HepG2 (cell line): ENCODE data around the gene IQCE. TPM values are rescaled to one million over a fixed set of nuclear protein-coding genes. Genes with fewer than 3 reads are reported as not detected.

Experiments used
- ATF4 ChIP-seq, 2 experiments: fragments of 450-650 bp in 1 of 2; sonication (generic) in 1 of 2; formaldehyde crosslinking; IDR thresholded peaks; 2 replicates each; pipeline versions ENCODE4 v1.5.0 to v1.8.0; 2020 to 2022; ENCODE audit warnings: mild to moderate bottlenecking in 1 of 2, missing genetic modification reagents in 1 of 2
- ATF6 ChIP-seq: sonication (generic); formaldehyde crosslinking; conservative IDR thresholded peaks from 2 replicates; pipeline ENCODE4 v1.4.0; 2020; ENCODE audit warnings: missing genetic modification reagents
- CTCF ChIP-seq: sonication (generic); formaldehyde crosslinking; IDR thresholded peaks from 2 replicates; pipeline ENCODE4 v1.5.0; 2020; ENCODE audit warnings: mild to moderate bottlenecking, missing genetic modification reagents, moderate library complexity
- GLI4 ChIP-seq: sonication (generic); formaldehyde crosslinking; IDR thresholded peaks from 2 replicates; pipeline ENCODE4 v1.5.1; 2020; ENCODE audit warnings: missing genetic modification reagents, mild to moderate bottlenecking, moderate library complexity, borderline replicate concordance
- HDAC1 ChIP-seq: sonication (generic); formaldehyde crosslinking; IDR thresholded peaks from 2 replicates; pipeline ENCODE4 v1.5.1; 2020; ENCODE audit warnings: mild to moderate bottlenecking, missing genetic modification reagents
- HNF4G ChIP-seq, 2 experiments: sonication (generic) in 1 of 2; formaldehyde crosslinking in 1 of 2; IDR thresholded peaks; 2 replicates each; pipeline versions ENCODE4 v1.4.0 to v1.6.1; 2011 to 2020; ENCODE audit warnings: borderline replicate concordance in 2 of 2, low read depth in 2 of 2, mild to moderate bottlenecking in 2 of 2, low read length in 1 of 2, missing genetic modification reagents in 1 of 2, moderate library complexity in 1 of 2
- HNRNPH1 ChIP-seq: fragments of 200-400 bp; formaldehyde crosslinking; optimal IDR thresholded peaks from 2 replicates; pipeline ENCODE3; 2017; ENCODE audit warnings: mild to moderate bottlenecking, low read depth, low read length
- MYC ChIP-seq: sonication (generic); formaldehyde crosslinking; IDR thresholded peaks from 2 replicates; pipeline ENCODE4 v1.9.0; 2021; ENCODE audit warnings: missing genetic modification reagents, borderline replicate concordance
- PAF1 ChIP-seq: IDR thresholded peaks from 2 replicates; pipeline ENCODE4 v1.6.1; 2016; ENCODE audit warnings: missing genetic modification reagents, missing compliant biosample characterization
- RXRA ChIP-seq: sonication (generic); formaldehyde crosslinking; IDR thresholded peaks from 2 replicates; pipeline ENCODE4 v1.5.1; 2020; ENCODE audit warnings: missing genetic modification reagents
- SAP130 ChIP-seq: IDR thresholded peaks from 2 replicates; pipeline ENCODE4 v1.6.1; 2016; ENCODE audit warnings: low read depth
- SNAI1 ChIP-seq: sonication (generic); formaldehyde crosslinking; IDR thresholded peaks from 2 replicates; pipeline ENCODE4 v1.5.0; 2020; ENCODE audit warnings: mild to moderate bottlenecking, missing genetic modification reagents, borderline replicate concordance
- ZFX ChIP-seq: sonication (generic); formaldehyde crosslinking; IDR thresholded peaks from 2 replicates; pipeline ENCODE4 v1.4.0; 2020; ENCODE audit warnings: mild to moderate bottlenecking, low read depth, missing genetic modification reagents, moderate library complexity
- ZNF451 ChIP-seq: sonication (generic); formaldehyde crosslinking; IDR thresholded peaks from 2 replicates; pipeline ENCODE4 v1.5.0; 2020; ENCODE audit warnings: mild to moderate bottlenecking, missing genetic modification reagents
- ZNF839 ChIP-seq: sonication (generic); formaldehyde crosslinking; IDR thresholded peaks from 2 replicates; pipeline ENCODE4 v1.4.0; 2020; ENCODE audit warnings: missing genetic modification reagents, mild to moderate bottlenecking, borderline replicate concordance
- ZNF883 ChIP-seq: sonication (generic); formaldehyde crosslinking; IDR thresholded peaks from 2 replicates; pipeline ENCODE4 v1.5.1; 2020; ENCODE audit warnings: mild to moderate bottlenecking, missing genetic modification reagents; ENCODE audit errors: not compliant biosample characterization
- polyA plus RNA-seq, 8 experiments: library from polyadenylated mRNA; depleted of rRNA in 3 of 8; stranded (reverse) in 7 of 8; unstranded in 1 of 8; fragments of >200 nt; fragmentation: Illumina TruSeq in 4 of 8; extraction: Trizol in 4 of 8; gene quantifications; 2 replicates each; pipeline versions ENCODE4 v1.2.1 to v1.2.3, GENCODE V29; 2011 to 2016; ENCODE audit warnings: low read depth in 4 of 8, missing spikeins in 1 of 8, mixed read lengths in 1 of 8; ENCODE audit not compliant: insufficient read depth in 1 of 8
- total RNA-seq, 5 experiments: library from RNA; depleted of rRNA; stranded (reverse); fragments of >200 nt; fragmentation: Illumina TruSeq; extraction: Trizol; gene quantifications; 2 replicates each; pipeline ENCODE4 v1.2.3, GENCODE V29; 2016; ENCODE audit warnings: low read depth in 1 of 5
- TF ChIP-seq, protein P1 (sequence below): sonication (generic); formaldehyde crosslinking; IDR thresholded peaks from 2 replicates; pipeline ENCODE4 v1.8.0; 2022; ENCODE audit warnings: mild to moderate bottlenecking, missing genetic modification reagents; ENCODE audit not compliant: insufficient replicate concordance
- TF ChIP-seq, protein P2 (sequence below): sonication (generic); formaldehyde crosslinking; IDR thresholded peaks from 2 replicates; pipeline ENCODE4 v1.5.0; 2020; ENCODE audit warnings: missing genetic modification reagents, mild to moderate bottlenecking, borderline replicate concordance
- TF ChIP-seq, protein P3 (sequence below): sonication (generic); formaldehyde crosslinking; IDR thresholded peaks from 2 replicates; pipeline ENCODE4 v1.5.1; 2020; ENCODE audit warnings: mild to moderate bottlenecking, missing genetic modification reagents, moderate library complexity

IQCE gene
- total and polyA plus RNA-seq, 2 of the 13 experiments (the other 11 are each of a cell fraction or from before 2014, with no cell fraction given), result 1.5 to 2.5 TPM

DNA sequence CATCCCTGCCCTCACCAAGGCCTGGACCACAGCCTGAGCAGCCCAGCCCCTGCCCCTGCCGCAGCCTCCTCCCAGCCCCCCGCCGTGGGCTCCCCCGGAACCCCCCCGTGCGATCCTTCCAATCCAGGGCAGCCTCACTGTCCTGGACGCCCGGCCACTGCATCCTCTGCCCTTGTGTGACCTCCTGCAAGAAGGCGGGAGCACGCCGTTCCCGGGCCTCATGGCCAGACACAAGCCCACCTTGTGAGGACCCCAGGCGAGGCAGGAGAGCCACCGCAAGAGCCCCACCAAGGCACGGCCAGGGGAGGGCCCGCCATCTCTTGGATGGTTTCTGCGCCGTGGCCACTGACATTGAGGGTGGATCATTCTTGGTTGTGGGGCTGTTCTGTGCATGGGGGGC is 47.0 kb upstream of the IQCE start (continued):
- no peak for TF ChIP-seq SAP130
- peak; percentile 33; the same call in 1 of the 2 replicates for TF ChIP-seq SNAI1 (CRISPR knock-in tag)
- TF ChIP-seq ATF6, result no peak
- no peak for TF ChIP-seq GLI4 (CRISPR knock-in tag)
- peak; percentile 45; the same call in 1 of the 2 replicates for TF ChIP-seq MYC (CRISPR knock-in tag)
- TF ChIP-seq ZNF839 (CRISPR knock-in tag), result 0 out of 2 replicates have a peak, but pooled peaks have one; percentile 66
- TF ChIP-seq HNRNPH1, result no peak
- TF ChIP-seq, protein P1, sequence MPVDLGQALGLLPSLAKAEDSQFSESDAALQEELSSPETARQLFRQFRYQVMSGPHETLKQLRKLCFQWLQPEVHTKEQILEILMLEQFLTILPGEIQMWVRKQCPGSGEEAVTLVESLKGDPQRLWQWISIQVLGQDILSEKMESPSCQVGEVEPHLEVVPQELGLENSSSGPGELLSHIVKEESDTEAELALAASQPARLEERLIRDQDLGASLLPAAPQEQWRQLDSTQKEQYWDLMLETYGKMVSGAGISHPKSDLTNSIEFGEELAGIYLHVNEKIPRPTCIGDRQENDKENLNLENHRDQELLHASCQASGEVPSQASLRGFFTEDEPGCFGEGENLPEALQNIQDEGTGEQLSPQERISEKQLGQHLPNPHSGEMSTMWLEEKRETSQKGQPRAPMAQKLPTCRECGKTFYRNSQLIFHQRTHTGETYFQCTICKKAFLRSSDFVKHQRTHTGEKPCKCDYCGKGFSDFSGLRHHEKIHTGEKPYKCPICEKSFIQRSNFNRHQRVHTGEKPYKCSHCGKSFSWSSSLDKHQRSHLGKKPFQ (CRISPR knock-in tag), result peak; percentile 7
- TF ChIP-seq PAF1, result no peak
- 0 out of 2 replicates have a peak, but pooled peaks have one; percentile 60 for TF ChIP-seq ZNF451 (CRISPR knock-in tag)
- TF ChIP-seq, protein P2, sequence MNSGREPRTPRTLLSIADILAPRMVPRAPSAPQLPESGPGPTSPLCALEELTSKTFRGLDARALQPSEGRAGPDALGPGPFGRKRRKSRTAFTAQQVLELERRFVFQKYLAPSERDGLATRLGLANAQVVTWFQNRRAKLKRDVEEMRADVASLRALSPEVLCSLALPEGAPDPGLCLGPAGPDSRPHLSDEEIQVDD (CRISPR knock-in tag), result peak; percentile 69; the same call in 1 of the 2 replicates
- TF ChIP-seq HDAC1 (CRISPR knock-in tag), result 0 out of 2 replicates have a peak, but pooled peaks have one; percentile 3
- TF ChIP-seq CTCF, result 0 out of 2 replicates have a peak, but pooled peaks have one; percentile 2
- TF ChIP-seq, protein P3, sequence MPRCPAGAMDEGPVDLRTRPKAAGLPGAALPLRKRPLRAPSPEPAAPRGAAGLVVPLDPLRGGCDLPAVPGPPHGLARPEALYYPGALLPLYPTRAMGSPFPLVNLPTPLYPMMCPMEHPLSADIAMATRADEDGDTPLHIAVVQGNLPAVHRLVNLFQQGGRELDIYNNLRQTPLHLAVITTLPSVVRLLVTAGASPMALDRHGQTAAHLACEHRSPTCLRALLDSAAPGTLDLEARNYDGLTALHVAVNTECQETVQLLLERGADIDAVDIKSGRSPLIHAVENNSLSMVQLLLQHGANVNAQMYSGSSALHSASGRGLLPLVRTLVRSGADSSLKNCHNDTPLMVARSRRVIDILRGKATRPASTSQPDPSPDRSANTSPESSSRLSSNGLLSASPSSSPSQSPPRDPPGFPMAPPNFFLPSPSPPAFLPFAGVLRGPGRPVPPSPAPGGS (CRISPR knock-in tag), result peak; percentile 36; the same call in 1 of the 2 replicates
- TF ChIP-seq ZNF883 (CRISPR knock-in tag), result peak; percentile 16
- no peak for TF ChIP-seq ATF4 (CRISPR knock-in tag; IDR thresholded peaks at IDR 0.05)
- TF ChIP-seq HNF4G (IDR thresholded peaks at IDR 0.05; ENCODE audit: borderline replicate concordance, low read depth, low read length), result no peak
- TF ChIP-seq HNF4G (CRISPR knock-in tag; IDR thresholded peaks at IDR 0.05; ENCODE audit: borderline replicate concordance, low read depth), result 0 out of 2 replicates have a peak, but pooled peaks have one; percentile 8
- peak; percentile 48 for TF ChIP-seq RXRA (CRISPR knock-in tag)
- peak; percentile 45; the same call in 1 of the 2 replicates for TF ChIP-seq ZFX
